Panc1 (cell line): Measurements from ENCODE around the gene NR5A1. TPM values are rescaled to one million over a fixed set of nuclear protein-coding genes. Genes with fewer than 3 reads are reported as not detected.

Experiments used
- ATAC-seq: fragments of 200-7000 bp; cut with Tn5 transposase; 2 replicates; pipeline ENCODE4 v1.9.1; 2020; ENCODE audit warnings: mild to moderate bottlenecking, moderate library complexity
- BruUV-seq: library from RNA; stranded (reverse); fragments of 400-500 nt; replicated peaks from 2 replicates; lab custom pipeline; 2021; lab: Mats Ljungman, UMichigan
- CTCF ChIA-PET: fragments of 300-600 bp; sonication (Branson Sonifier 250); formaldehyde crosslinking; loops from one replicate; lab custom pipeline; 2022; ENCODE audit warnings: antibody characterized with exemption; lab: Charles Lee
- POLR2A ChIA-PET: fragments of 300-600 bp; sonication (Branson Sonifier 250); formaldehyde crosslinking; loops from one replicate; lab custom pipeline; 2022; ENCODE audit warnings: antibody characterized with exemption; lab: Charles Lee
- DNase-seq: peaks from one replicate; pipeline ENCODE4 v3.0.0-alpha.2; 2010; ENCODE audit warnings: low read depth, low spot score
- H3K27ac ChIP-seq: 2 replicates; pipeline ENCODE4 v1.5.1; 2011; ENCODE audit warnings: mild to moderate bottlenecking, low read length, inconsistent platforms
- H3K27me3 ChIP-seq: fragments of 200-500 bp; sonication (Bioruptor generic); 2 replicates; pipeline ENCODE4 v1.6.0; 2014; ENCODE audit warnings: low read length, inconsistent platforms; ENCODE audit not compliant: control insufficient read depth, insufficient read depth
- H3K36me3 ChIP-seq: fragments of 200-500 bp; sonication (Bioruptor generic); 2 replicates; pipeline ENCODE4 v1.5.1; 2014; ENCODE audit warnings: inconsistent platforms, mild to moderate bottlenecking, low read length, moderate library complexity; ENCODE audit not compliant: control insufficient read depth, insufficient read depth
- H3K4me1 ChIP-seq: 2 replicates; pipeline ENCODE4 v1.5.1; 2011; ENCODE audit warnings: inconsistent platforms, mild to moderate bottlenecking, low read length, moderate library complexity; ENCODE audit not compliant: control insufficient read depth, insufficient read depth
- H3K4me3 ChIP-seq, 2 experiments: 2 replicates each; pipeline ENCODE4 v1.5.1; 2011 to 2012; ENCODE audit warnings: low read depth in 2 of 2, low read length in 2 of 2, mild to moderate bottlenecking in 2 of 2, inconsistent platforms in 1 of 2, moderate library complexity in 1 of 2
- H3K9me3 ChIP-seq: fragments of 200-500 bp; sonication (Bioruptor generic); 2 replicates; pipeline ENCODE4 v1.5.1; 2014; ENCODE audit warnings: low read depth, mild to moderate bottlenecking, inconsistent platforms, low read length, moderate library complexity; ENCODE audit not compliant: control insufficient read depth, insufficient read depth
- CTCF ChIP-seq: fragments of 450-650 bp; IDR thresholded peaks from 2 replicates; pipeline ENCODE4 v1.5.1; 2017; ENCODE audit warnings: mild to moderate bottlenecking
- POLR2AphosphoS5 ChIP-seq: IDR thresholded peaks from 2 replicates; pipeline ENCODE4 v1.6.1; 2012; ENCODE audit warnings: mild to moderate bottlenecking, low read depth, low read length, moderate library complexity
- REST ChIP-seq, 2 experiments: IDR thresholded peaks; 2 replicates each; pipeline ENCODE4 v1.6.1; 2011 to 2012; ENCODE audit warnings: low read depth in 2 of 2, control low read depth in 1 of 2, low read length in 1 of 2, mild to moderate bottlenecking in 1 of 2, moderate library complexity in 1 of 2; ENCODE audit not compliant: insufficient read depth in 1 of 2
- SIN3A ChIP-seq: IDR thresholded peaks from 2 replicates; pipeline ENCODE4 v1.6.1; 2012; ENCODE audit warnings: low read depth, mild to moderate bottlenecking, low read length, moderate library complexity, borderline replicate concordance; ENCODE audit not compliant: insufficient read depth
- TCF7L2 ChIP-seq: IDR thresholded peaks from 2 replicates; pipeline ENCODE4 v1.6.1; 2011; ENCODE audit warnings: mild to moderate bottlenecking, low read depth, low read length, inconsistent platforms
- in situ Hi-C: cut with HindIII; loops from 2 replicates; pipeline ENCODE4 v1.10.0; 2016; ENCODE audit warnings: low sequenced_read_pairs, low pct_unique_long_range_greater_than_20kb
- intact Hi-C: fragments of 100-400 bp; cut with micrococcal nuclease; formaldehyde crosslinking; loops from one replicate; pipeline ENCODE4 v1.10.0; 2022; ENCODE audit not compliant: unreplicated experiment
- total RNA-seq: library from RNA; stranded (reverse); gene quantifications from one replicate; pipeline ENCODE4 v1.2.1, GENCODE V29; 2021; ENCODE audit not compliant: unreplicated experiment

NR5A1 gene
- total RNA-seq, 1 experiment from 2014 or later = 2.5 TPM

GRCh38 chr9:124521142-124521541 is 13.9 kb upstream of the NR5A1 start:
- TF ChIP-seq SIN3A (no peak), CTCF (no peak), TCF7L2 (no peak), POLR2AphosphoS5 (no peak), REST (IDR thresholded peaks at IDR 0.05; ENCODE audit: insufficient read depth in 1 of 2, low read depth in 2 of 2, low read length in 1 of 2) (no peak)
- BruUV-seq = no TSS peak

GRCh38 chr9:124520206-124520596 is 13.0 kb upstream of the NR5A1 start:
- DNase-seq (no peak), ATAC-seq (no peak)
- H3K9me3 ChIP-seq = no peaks in the 10 kb centered on the region
- POLR2A ChIA-PET = no interaction called here
- no peak overlapping the region for H3K27ac ChIP-seq
- H3K4me3 ChIP-seq = no peak overlapping the region
- intact Hi-C loops (no loop called here), in situ Hi-C loops (no loop called here)
- H3K27me3 ChIP-seq = no peaks in the 10 kb centered on the region
- BruUV-seq = no TSS peak
- no peak for TF ChIP-seq POLR2AphosphoS5
- no peak for TF ChIP-seq CTCF
- no peak for TF ChIP-seq TCF7L2
- no peak for TF ChIP-seq REST (IDR thresholded peaks at IDR 0.05; ENCODE audit: insufficient read depth in 1 of 2, low read depth in 2 of 2, low read length in 1 of 2)
- TF ChIP-seq SIN3A = no peak
- CTCF ChIA-PET = interaction anchor here (0.6 kb wide), 1 partner anchor 649 kb away, joined by 4 read pairs; no protein-coding TSS in a partner anchor
- H3K36me3 ChIP-seq = no peaks in the 10 kb centered on the region
- no peaks in the 10 kb centered on the region for H3K4me1 ChIP-seq

More at GRCh38 chr9:124521142-124521541, 13.9 kb upstream of the NR5A1 start:
- DNase-seq (no peak), ATAC-seq (no peak)
- POLR2A ChIA-PET = no interaction called here
- Histone ChIP-seq H3K36me3 (no peaks in the 10 kb centered on the region), H3K9me3 (no peaks in the 10 kb centered on the region), H3K27ac (no peak overlapping the region), H3K4me3 (no peak overlapping the region), H3K27me3 (no peaks in the 10 kb centered on the region), H3K4me1 (no peaks in the 10 kb centered on the region)
- intact Hi-C loops = no loop called here
- CTCF ChIA-PET = no interaction called here
- in situ Hi-C loops = no loop called here
